ENCODE results near the gene CD274. TPM values are rescaled to one million over a fixed set of nuclear protein-coding genes. Genes with fewer than 3 reads are reported as not detected.
"Not testable (repeated sequence)": the region's sequence is repeated elsewhere in the genome, so short reads cannot be mapped to it uniquely, and the experiment has no call there.

CD274 gene
- total RNA-seq, 1 experiment from 2014 or later: 0.42 TPM

GRCh38 chr9:5493679-5494511, 43.6 kb downstream of the CD274 start:
- DNase-seq (ENCODE audit: low spot score) (no peak), ATAC-seq (no peak)
- CTCF ChIA-PET: no interaction called here

GRCh38 chr9:5494765-5495164, 44.4 kb downstream of the CD274 start:
- H3K27ac Mint-ChIP-seq, H3K36me3 Mint-ChIP-seq: not testable (repeated sequence)
- CTCF ChIA-PET: interaction anchor here (0.6 kb wide), 1 partner anchor 754 kb away, joined by 3 read pairs; no protein-coding TSS in a partner anchor

More at GRCh38 chr9:5493679-5494511, 43.6 kb downstream of the CD274 start:
- POLR2A ChIA-PET: no interaction called here
- Mint-ChIP-seq H3K27ac (no peak overlapping the region), H3K36me3 (no peaks in the 10 kb centered on the region), H3K4me1 (peaks cover 11% of the 10 kb centered on the region), H3K9me3 (peaks cover 4% of the 10 kb centered on the region), H3K27me3 (ENCODE audit: low read depth) (no peaks in the 10 kb centered on the region), H3K4me3 (no peak overlapping the region)
- TF ChIP-seq ZBTB21 (CRISPR knock-in tag; IDR thresholded peaks at IDR 0.05; ENCODE audit: borderline replicate concordance) (no peak), ZNF263 (CRISPR knock-in tag; IDR thresholded peaks at IDR 0.05; ENCODE audit: low read depth) (no peak), KAT7 (CRISPR knock-in tag; IDR thresholded peaks at IDR 0.05; ENCODE audit: borderline replicate concordance) (no peak), IRF1 (CRISPR knock-in tag; IDR thresholded peaks at IDR 0.05) (no peak), TP53 (CRISPR knock-in tag; IDR thresholded peaks at IDR 0.05) (no peak), NR1H2 (CRISPR knock-in tag; IDR thresholded peaks at IDR 0.05) (no peak), ZNF281 (CRISPR knock-in tag; IDR thresholded peaks at IDR 0.05) (no peak), SOX15 (CRISPR knock-in tag; IDR thresholded peaks at IDR 0.05) (no peak), CBFB (CRISPR knock-in tag; IDR thresholded peaks at IDR 0.05; ENCODE audit: low read depth) (no peak), FOXP1 (CRISPR knock-in tag; IDR thresholded peaks at IDR 0.05; ENCODE audit: borderline replicate concordance) (no peak), MAX (CRISPR knock-in tag; IDR thresholded peaks at IDR 0.05) (no peak), ZNF121 (CRISPR knock-in tag; IDR thresholded peaks at IDR 0.05) (no peak), CREB1 (CRISPR knock-in tag; IDR thresholded peaks at IDR 0.05) (no peak), RORB (CRISPR knock-in tag; IDR thresholded peaks at IDR 0.05) (no peak), EMX1 (CRISPR knock-in tag; IDR thresholded peaks at IDR 0.05) (no peak), PRDM15 (CRISPR knock-in tag; IDR thresholded peaks at IDR 0.05) (no peak), E2F4 (CRISPR knock-in tag; IDR thresholded peaks at IDR 0.05; ENCODE audit: borderline replicate concordance, low read depth) (no peak), HMGA2 (CRISPR knock-in tag; IDR thresholded peaks at IDR 0.05) (no peak)

More at GRCh38 chr9:5494765-5495164, 44.4 kb downstream of the CD274 start:
- not testable (repeated sequence) for ATAC-seq; H3K27me3 Mint-ChIP-seq (ENCODE audit: low read depth); H3K4me1 Mint-ChIP-seq; H3K4me3 Mint-ChIP-seq; DNase-seq (ENCODE audit: low spot score); H3K9me3 Mint-ChIP-seq
- POLR2A ChIA-PET: interaction anchor here (0.6 kb wide), 1 partner anchor 292 kb away, joined by 3 read pairs; no protein-coding TSS in a partner anchor

Measured in WTC11 (cell line).